CD4-positive, alpha-beta T cell treated with Interleukin-6 for 4 hours (primary cell): Measurements from ENCODE around the gene HBS1L.

Experiments
- DNase-seq: peaks from one replicate; pipeline ENCODE4 v3.0.0-alpha.2; 2020; ENCODE audit warnings: mixed read lengths

The HBS1L gene

DNA sequence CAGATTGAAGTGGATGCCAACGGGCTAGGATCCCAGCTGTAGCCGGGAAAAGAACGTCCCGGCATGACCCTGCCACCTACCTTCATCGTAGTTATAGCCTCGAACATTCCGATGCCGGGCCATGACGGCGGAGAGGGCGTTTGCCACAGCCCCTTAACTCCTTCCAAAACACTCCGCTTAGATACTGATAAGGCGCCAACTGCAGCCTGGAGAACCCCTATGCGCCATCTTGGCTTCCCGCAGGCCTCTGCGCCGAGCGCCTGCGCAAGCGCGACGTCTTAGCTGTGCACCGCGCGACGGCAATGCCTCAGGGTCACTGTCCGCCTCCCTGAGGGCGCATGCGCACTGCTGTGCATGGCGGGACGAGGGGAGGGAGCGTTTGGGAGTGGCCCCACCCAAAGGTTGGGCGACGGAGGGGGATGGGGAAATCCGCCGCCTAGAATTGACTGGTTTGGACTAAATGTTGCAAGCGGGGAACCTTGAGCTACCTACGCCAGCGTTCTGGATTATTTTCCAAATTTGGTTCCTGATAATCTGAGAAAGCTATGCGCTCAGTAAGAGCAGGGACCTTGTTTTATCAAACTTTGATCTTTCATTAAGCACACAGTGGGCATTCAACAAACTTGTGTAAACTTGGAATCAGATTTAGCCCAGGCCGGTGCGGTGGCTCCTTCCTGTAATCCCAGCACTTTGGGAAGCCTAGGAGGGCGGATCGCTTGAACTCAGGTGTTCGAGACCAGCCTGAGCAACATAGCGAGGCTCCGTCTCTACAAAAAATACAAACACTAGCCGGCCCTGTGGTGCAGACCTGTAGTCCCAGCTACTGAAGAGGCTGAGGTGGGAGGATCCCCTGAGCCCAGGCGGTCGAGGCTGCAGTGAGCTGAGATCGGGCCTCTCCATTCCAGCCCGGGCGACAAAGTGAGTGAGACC lies at the start of gene HBS1L:
HBS1L (minus strand) TSS at position 254 of the 930 bp plus-strand sequence; CDS start at position 123, 131 bp downstream.
- peak; percentile 98 for DNase-seq

GRCh38 chr6:135104199-135104598 lies 49.6 kb upstream of the HBS1L start:
- no peak for DNase-seq

- DNase-seq: no peak
These were observed 47.6 kb upstream of the HBS1L start for GRCh38 chr6:135102191-135102590.

GRCh38 chr6:135097172-135097571 lies 42.5 kb upstream of the HBS1L start:
- DNase-seq: no peak

DNA sequence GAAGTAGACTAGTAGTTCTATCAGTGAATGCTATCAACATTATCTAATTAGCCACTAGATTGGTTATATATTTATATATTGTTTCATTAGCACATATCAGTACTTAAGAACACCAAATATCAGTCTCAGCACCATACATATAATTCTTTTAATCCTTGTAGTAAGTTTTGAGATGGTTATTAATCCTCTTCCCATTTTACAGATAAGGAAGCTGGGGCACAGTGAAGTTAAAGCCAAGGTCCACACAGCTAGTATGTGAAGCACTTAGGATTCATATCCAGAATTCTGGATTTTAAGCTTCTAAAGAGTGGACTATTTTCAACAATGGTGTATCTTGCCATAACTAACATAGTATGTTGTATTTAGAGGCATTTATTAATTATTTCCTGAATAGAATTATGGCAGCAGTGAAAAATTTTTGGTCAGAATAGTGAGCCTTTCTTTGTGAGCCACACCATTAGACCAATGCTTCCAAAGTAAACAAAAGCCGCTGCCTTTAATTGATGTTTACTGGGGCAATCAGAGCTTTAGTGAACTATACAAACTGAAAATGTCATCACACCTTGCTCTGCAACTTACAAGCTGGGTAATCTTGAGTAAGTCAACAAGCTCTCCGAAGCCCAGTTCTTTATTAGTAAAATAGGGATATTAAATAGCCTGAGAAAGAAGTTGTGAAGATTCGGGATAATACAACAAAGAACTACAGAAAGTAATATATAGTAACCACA lies 41.9 kb upstream of the HBS1L start:
- no peak for DNase-seq

GRCh38 chr6:135095716-135096115 lies 41.1 kb upstream of the HBS1L start:
- no peak for DNase-seq

GRCh38 chr6:135094403-135094821 lies 39.8 kb upstream of the HBS1L start:
- peak; percentile 74 for DNase-seq

GRCh38 chr6:135093578-135093977 lies 39.0 kb upstream of the HBS1L start:
- no peak for DNase-seq

DNA sequence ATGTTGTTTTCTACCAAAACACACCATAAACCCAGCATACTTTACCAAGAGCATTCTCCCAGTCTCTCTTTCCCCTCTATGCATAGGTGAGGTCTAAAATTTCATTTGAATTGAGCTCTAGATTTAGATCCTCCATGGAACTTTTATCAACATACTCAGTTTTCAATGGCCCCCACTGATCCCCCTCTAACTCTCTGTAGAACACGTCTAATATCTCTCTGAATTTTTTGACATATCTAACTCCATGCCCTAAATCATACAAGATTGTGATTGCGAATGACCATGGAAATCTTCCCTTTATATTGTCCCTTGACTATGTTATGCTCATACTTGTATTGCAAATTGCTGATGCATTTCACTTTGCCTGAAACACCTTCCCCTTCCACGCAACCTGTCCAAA lies 38.1 kb upstream of the HBS1L start:
- no peak for DNase-seq

- DNase-seq: no peak
These were observed 36.2 kb upstream of the HBS1L start for GRCh38 chr6:135090819-135091218.

- DNase-seq: no peak
These were observed 35.3 kb upstream of the HBS1L start for GRCh38 chr6:135089901-135090300.

DNA sequence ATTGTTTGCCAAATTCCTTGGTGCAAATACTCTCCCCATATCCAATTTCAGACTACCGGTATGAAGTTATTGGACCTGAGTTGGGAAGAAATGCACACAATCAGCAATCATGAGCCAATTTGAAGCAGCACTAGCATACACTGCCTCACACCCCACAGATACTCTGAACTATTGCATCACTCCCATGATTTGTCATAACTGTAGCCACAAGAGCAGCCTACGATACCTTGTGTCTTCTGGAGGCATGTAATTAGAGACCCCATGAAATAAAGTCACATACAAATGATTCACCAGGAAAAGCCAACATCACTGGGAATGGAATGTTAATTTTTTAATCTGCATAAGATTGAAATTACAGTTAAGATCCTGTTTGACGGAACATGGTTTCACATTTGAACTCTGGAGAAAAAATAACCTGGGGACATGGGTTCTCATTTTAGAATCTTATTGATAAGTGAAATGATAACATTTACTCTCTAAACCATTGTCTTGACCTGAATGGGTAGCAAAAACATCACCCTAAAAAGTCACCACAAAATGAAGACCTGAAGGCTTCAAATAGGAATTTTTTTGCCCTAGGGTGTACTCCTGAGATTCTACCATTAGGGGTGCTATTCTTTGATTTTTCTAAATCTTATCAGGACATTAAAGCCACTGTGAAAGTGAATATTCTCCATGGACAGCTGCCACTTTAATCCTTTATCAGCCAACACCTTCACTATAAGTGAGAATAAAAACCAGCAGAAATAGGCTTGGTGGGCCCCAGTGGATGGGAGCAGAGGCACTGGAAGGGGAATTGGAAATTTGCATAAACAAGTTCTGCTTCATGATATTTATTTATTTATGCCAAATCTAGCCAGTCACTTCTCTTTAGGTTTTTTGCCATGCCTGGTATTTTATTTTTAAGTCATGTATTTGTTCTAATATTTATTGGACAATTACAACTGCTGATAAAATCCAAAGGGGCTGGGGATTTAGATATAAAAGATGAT lies 34.5 kb upstream of the HBS1L start:
- DNase-seq: peak; percentile 50

- DNase-seq: no peak
These were observed 33.7 kb upstream of the HBS1L start for GRCh38 chr6:135088281-135088680.

DNA sequence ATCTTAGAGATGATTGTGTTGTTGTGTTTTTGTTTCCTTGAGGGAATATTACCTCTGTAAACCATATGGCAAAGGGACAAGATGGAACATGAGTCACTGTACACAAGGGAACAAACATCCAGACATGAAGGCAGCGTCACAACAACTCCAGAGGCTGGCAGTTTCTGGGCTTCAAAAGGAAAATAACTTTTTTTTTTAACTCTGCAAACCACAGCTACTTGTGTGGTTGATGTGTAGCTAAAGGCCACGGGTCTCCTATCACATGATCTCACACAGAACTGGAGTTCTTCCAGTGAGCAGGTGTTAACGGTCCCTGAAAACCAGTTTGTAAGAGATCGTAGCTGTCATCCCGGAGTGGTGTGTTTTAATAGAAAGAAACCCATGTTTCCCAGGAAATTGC lies 33.2 kb upstream of the HBS1L start:
- peak; percentile 69 for DNase-seq

DNA sequence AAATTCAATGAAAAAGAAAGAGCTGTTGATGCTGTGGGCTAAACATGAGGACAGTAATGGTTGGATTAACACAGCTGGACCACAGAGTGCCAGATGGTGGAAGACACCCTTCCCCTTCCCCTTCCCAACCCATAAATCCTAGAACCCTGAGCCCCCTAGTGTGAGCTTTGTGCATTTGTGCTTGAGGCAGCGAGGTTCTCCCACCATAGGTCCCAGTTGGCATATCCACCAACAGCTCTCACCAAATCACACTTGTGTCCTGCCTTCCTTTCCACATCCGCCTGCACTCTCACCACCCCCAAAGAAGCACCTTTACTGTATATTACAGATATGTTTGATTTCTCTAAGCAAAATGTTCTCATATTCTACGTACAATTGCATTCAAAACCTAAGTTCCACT lies 32.8 kb upstream of the HBS1L start:
- DNase-seq: peak; percentile 51

- no peak for DNase-seq
These were observed 31.8 kb upstream of the HBS1L start for GRCh38 chr6:135086414-135086764.

GRCh38 chr6:135085700-135086413 lies 31.2 kb upstream of the HBS1L start:
- DNase-seq: no peak

DNA sequence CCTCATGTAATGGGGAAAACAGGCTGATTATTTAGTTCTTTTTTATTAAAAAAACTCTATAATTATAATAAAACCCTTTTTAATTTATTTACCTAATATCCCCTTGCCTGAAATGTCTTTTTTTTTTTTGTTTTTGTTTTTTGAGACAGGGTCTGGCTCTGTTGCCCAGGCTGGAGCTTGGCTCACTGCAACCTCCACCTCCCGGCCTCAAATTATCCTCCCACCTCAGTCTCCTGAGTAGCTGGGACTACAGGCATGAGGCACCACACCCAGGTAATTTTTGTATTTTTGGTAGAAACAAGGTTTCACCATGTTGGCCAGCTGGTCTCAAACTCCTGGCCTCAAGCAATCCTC lies 30.3 kb upstream of the HBS1L start:
- no peak for DNase-seq

GRCh38 chr6:135084001-135084915 lies 29.6 kb upstream of the HBS1L start:
- DNase-seq: no peak

- no peak for DNase-seq
These were observed 27.3 kb upstream of the HBS1L start for GRCh38 chr6:135081966-135082365.

- no peak for DNase-seq
These were observed 20.4 kb upstream of the HBS1L start for GRCh38 chr6:135075018-135075417.
